Omental fat pad (tissue), 4 donors: Measurements from ENCODE around the gene PIK3C2A. TPM values are rescaled to one million over a fixed set of nuclear protein-coding genes. Genes with fewer than 3 reads are reported as not detected.
"Not testable (repeated sequence)": the region's sequence is repeated elsewhere in the genome, so short reads cannot be mapped to it uniquely, and the experiment has no call there.

Experiments
- ATAC-seq: fragments of 150-250 bp; one replicate; pipeline ENCODE4 v1.9.1; 2016; ENCODE audit warnings: mild to moderate bottlenecking, moderate library complexity; ENCODE audit not compliant: low FRiP score
- DNase-seq: peaks from one replicate; pipeline ENCODE4 v3.0.0-alpha.2; 2019; ENCODE audit warnings: low spot score
- total RNA-seq, 4 donors: library from RNA; depleted of rRNA; stranded (reverse); fragments of >200 nt; gene quantifications; one replicate each; pipeline ENCODE4 v1.1.0, GENCODE V29; 2016
- TF ChIP-seq, protein P1 (sequence below), 3 donors: fragments of 450-650 bp; IDR thresholded peaks; one replicate each; pipeline ENCODE4 v1.5.1; 2016 to 2017; ENCODE audit warnings: antibody characterized with exemption in 3 of 3, mild to moderate bottlenecking in 3 of 3, moderate library complexity in 2 of 3

PIK3C2A gene
- total RNA-seq, 4 donors from 2014 or later, result 67.9 to 134 (median 90.0) TPM

DNA sequence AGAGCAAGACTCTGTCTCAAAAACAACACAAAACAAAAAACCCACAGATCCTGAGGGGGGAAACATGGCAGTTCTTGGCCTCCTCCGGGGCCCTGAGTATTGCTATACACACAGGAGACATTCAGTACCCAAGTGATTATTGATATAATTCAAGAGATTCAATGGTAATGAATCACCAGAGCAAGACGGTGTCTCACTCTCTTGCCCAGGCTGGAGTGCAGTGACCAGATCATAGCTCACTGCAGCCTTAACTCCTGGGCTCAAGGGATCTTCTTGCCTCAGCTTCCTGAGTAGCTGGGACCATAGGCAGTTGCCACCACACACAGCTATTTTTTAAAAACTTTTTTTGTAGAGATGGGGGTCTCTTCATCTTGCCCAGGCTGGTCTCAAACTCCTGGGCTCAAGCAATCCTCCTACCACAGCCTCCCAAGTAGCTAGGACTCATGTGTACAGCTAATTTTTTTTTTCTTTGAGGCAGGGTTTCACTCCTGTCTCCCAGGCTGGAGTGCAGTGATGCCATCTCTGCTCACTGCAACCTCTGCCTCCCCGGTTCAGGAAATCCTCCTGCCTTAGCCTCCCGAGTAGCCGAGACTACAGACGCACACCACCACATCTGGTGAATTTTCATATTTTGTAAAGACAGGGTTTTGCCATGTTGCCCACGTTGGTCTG, 21.8 kb upstream of the PIK3C2A start:
- ATAC-seq (no peak), DNase-seq (no peak)
- TF ChIP-seq, protein P1, sequence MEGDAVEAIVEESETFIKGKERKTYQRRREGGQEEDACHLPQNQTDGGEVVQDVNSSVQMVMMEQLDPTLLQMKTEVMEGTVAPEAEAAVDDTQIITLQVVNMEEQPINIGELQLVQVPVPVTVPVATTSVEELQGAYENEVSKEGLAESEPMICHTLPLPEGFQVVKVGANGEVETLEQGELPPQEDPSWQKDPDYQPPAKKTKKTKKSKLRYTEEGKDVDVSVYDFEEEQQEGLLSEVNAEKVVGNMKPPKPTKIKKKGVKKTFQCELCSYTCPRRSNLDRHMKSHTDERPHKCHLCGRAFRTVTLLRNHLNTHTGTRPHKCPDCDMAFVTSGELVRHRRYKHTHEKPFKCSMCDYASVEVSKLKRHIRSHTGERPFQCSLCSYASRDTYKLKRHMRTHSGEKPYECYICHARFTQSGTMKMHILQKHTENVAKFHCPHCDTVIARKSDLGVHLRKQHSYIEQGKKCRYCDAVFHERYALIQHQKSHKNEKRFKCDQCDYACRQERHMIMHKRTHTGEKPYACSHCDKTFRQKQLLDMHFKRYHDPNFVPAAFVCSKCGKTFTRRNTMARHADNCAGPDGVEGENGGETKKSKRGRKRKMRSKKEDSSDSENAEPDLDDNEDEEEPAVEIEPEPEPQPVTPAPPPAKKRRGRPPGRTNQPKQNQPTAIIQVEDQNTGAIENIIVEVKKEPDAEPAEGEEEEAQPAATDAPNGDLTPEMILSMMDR (IDR thresholded peaks at IDR 0.05), result no peak

GRCh38 chr11:17228186-17228925, 20.6 kb upstream of the PIK3C2A start:
- not testable (repeated sequence) for DNase-seq, ATAC-seq

DNA sequence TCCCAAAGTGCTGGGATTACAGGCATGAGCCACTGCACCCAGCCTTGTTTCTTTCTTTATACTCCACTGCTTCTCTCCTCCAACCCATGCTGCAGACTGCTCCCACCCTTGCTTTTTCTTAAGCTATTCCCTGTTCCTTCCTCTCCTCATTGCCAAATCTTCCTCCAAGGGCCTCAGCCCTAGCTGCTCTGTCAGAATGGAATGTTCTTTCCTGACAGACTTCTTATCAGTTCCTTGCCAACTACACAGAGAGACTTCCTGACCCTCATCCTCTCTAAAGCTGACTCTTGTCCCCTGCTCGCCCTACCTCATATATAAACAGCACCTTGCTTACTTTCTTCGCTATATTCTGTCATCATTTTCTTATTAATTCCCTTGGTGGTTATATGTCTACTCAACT, 16.9 kb upstream of the PIK3C2A start:
- DNase-seq, result no peak
- TF ChIP-seq, protein P1 (IDR thresholded peaks at IDR 0.05), result no peak
- no peak for ATAC-seq

- ATAC-seq, result no peak
- DNase-seq, result no peak
- TF ChIP-seq, protein P1 (IDR thresholded peaks at IDR 0.05), result no peak
These were observed 14.2 kb upstream of the PIK3C2A start for GRCh38 chr11:17221968-17222367.

DNA sequence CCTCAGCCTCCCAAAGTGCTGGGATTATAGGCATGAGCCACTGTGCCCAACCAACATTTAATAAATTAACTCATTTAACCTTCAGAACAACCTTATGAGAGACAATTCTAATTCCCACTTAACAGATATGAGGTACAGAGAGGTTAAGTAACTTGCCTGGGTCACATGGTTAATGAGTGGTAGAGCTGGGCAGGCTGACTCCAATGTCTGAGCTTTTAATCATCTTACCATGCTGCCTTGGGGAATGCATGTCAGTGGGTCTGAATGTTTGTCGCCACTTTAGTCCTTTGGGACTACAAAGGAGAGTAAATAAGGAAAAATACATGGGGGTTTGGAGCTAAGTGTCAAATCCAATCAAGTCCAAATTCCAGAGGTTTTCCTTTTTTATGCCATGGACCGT, 11.2 kb upstream of the PIK3C2A start:
- ATAC-seq, result no peak
- DNase-seq, result no peak
- TF ChIP-seq, protein P1 (IDR thresholded peaks at IDR 0.05), result no peak

DNA sequence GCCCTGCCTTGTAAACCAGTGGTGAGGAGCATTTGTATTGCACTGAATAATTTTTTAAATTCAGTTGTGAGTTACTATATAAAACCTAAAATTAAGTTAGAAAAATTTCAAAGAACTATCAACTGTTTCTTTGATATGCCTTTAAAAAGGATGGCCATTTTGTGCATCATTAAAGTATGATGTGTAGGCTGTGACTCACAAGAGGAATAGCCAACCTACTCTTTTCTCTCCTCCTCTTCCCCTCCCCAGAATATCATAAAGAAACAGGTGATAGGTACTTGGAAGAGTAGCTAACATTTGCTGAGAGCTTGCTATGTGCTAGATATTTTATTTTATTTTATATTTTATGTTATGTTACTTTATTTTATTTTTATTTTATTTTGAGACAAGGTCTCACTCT, 10.6 kb upstream of the PIK3C2A start:
- DNase-seq (no peak), ATAC-seq (no peak)
- TF ChIP-seq, protein P1 (IDR thresholded peaks at IDR 0.05), result no peak

- TF ChIP-seq, protein P1 (IDR thresholded peaks at IDR 0.05), result no peak
- DNase-seq, result no peak
- no peak for ATAC-seq
These were observed 9.6 kb upstream of the PIK3C2A start for GRCh38 chr11:17217401-17217800.
